ENCODE results near the gene SLC7A10. TPM values are rescaled to one million over a fixed set of nuclear protein-coding genes. Genes with fewer than 3 reads are reported as not detected.

Gene SLC7A10
- total RNA-seq, 2 donors from 2014 or later: 0.78 to 5.3 TPM

DNA sequence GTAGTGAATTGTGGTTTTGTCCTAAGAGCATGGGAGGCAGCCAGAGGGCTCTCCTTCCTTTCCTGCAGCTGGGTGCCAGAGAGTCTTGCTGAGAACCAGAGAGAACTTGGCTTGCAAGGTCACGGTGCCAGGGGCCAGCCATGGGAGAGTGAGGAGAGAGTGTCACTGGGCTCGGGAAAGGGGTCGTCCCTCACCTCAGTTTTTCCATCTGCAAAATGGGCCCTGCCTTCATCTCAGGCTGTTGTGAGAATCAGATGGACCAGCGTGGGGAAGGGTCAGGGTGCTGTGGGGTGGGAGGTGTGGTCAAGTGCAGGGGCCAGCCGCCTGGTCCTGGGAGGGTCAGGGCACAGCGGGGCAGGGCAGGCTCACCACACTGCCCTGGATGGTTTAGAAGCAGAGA lies 24.2 kb downstream of the SLC7A10 start:
- DNase-seq (no peak), ATAC-seq (no peak)
- intact Hi-C loops (cut with DNase I): no loop called here

DNA sequence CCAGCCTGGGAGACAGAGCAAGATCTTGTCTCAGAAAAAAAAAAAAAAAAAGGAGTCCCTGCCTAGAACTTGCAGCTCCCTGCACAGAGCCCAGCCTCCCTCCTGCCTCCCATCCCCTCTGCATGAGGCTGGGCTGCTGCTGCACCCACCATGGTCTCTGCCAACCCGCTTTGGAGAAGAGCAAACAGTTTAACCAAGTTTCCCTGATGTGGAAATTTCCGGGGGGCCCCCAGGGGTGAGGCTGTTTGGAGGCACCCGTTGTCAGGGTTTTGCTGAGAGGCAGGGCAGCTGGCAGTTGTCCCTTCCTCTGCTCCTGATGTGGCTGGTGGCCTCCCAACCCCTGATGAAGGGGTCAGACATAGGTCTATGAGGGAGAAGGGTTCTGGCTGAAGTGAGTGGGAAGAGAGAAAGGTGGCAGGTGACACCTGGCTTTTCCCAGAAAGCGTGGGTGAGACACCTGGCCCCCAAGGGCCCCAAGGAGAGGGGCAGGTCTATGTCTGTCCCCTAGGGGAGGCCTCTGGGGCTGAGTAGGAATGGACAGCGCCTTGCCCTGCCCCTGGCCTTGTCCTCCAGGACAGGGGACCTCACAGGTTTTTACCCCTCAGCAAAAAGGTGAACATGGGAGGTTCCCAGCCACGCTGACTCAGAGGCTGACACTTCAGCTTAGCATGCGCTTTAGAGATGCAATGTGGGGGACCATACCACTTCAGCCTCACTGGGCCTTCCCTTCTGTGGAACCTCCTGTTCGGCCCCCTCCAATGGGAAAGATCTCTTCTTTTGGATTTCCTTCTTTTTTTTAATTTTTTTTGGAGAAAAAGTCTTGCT lies 26.0 kb downstream of the SLC7A10 start:
- Histone ChIP-seq H3K27me3 (no peaks in the 10 kb centered on the region), H3K27ac (no peak overlapping the region), H3K9me3 (no peaks in the 10 kb centered on the region), H3K36me3 (replicated peaks in 1 of 2; ENCODE audit: insufficient read depth in 1 of 2, low read depth in 2 of 2) (no peaks in the 10 kb centered on the region), H3K4me1 (peaks cover 14% of the 10 kb centered on the region), H3K4me3 (no peak overlapping the region)
- intact Hi-C loops (cut with DNase I): no loop called here
- 59 to 80% methylated on average over 7 to 8 of the region's 8 CpGs for WGBS, 2 donors
- ATAC-seq (no peak), DNase-seq (no peak)
- TF ChIP-seq, protein P1, sequence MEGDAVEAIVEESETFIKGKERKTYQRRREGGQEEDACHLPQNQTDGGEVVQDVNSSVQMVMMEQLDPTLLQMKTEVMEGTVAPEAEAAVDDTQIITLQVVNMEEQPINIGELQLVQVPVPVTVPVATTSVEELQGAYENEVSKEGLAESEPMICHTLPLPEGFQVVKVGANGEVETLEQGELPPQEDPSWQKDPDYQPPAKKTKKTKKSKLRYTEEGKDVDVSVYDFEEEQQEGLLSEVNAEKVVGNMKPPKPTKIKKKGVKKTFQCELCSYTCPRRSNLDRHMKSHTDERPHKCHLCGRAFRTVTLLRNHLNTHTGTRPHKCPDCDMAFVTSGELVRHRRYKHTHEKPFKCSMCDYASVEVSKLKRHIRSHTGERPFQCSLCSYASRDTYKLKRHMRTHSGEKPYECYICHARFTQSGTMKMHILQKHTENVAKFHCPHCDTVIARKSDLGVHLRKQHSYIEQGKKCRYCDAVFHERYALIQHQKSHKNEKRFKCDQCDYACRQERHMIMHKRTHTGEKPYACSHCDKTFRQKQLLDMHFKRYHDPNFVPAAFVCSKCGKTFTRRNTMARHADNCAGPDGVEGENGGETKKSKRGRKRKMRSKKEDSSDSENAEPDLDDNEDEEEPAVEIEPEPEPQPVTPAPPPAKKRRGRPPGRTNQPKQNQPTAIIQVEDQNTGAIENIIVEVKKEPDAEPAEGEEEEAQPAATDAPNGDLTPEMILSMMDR (IDR thresholded peaks at IDR 0.05): no peak
- no peak for TF ChIP-seq POLR2A (IDR thresholded peaks at IDR 0.05)

More for the DNA sequence above, 24.2 kb downstream of the SLC7A10 start:
- Histone ChIP-seq H3K36me3 (replicated peaks in 1 of 2; ENCODE audit: insufficient read depth in 1 of 2, low read depth in 2 of 2) (no peaks in the 10 kb centered on the region), H3K4me1 (no peaks in the 10 kb centered on the region), H3K9me3 (no peaks in the 10 kb centered on the region), H3K4me3 (no peak overlapping the region), H3K27me3 (no peaks in the 10 kb centered on the region), H3K27ac (no peak overlapping the region)
- TF ChIP-seq, protein P1 (IDR thresholded peaks at IDR 0.05): no peak
- no peak for TF ChIP-seq POLR2A (IDR thresholded peaks at IDR 0.05)
- WGBS, 2 donors: 87 to 91% methylated on average over 6 of the region's 6 CpGs

DNA sequence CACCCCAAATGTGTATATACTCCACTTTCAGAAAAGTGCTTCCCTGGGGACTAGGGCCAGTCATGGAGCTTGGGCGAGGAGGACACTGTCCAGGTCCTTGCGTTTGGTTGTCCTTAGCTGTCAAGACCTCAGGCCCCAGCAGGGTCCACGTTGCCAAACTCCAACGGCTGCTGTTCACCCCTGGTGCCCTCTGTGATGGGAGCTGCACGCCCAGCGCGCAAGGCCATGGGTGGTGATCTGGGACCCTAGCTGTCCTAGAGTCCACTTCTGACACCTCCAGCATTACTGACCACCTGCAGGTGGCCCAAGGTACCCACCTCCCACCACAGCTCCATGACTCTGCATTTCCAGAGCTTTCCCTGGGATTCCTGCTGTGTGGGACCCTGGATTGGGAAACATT lies 27.5 kb downstream of the SLC7A10 start:
- TF ChIP-seq, protein P1 (IDR thresholded peaks at IDR 0.05): no peak
- no peak for TF ChIP-seq POLR2A (IDR thresholded peaks at IDR 0.05)
- no peak overlapping the region for H3K4me3 ChIP-seq
- WGBS, 2 donors: 92 to 98% methylated on average over 7 of the region's 7 CpGs
- peaks cover 18% of the 10 kb centered on the region for H3K4me1 ChIP-seq
- ATAC-seq: no peak
- no peak for DNase-seq
- intact Hi-C loops (cut with DNase I): no loop called here
- no peak overlapping the region for H3K27ac ChIP-seq
- H3K36me3 ChIP-seq (replicated peaks in 1 of 2; ENCODE audit: insufficient read depth in 1 of 2, low read depth in 2 of 2): no peaks in the 10 kb centered on the region
- H3K9me3 ChIP-seq: no peaks in the 10 kb centered on the region
- no peaks in the 10 kb centered on the region for H3K27me3 ChIP-seq

DNA sequence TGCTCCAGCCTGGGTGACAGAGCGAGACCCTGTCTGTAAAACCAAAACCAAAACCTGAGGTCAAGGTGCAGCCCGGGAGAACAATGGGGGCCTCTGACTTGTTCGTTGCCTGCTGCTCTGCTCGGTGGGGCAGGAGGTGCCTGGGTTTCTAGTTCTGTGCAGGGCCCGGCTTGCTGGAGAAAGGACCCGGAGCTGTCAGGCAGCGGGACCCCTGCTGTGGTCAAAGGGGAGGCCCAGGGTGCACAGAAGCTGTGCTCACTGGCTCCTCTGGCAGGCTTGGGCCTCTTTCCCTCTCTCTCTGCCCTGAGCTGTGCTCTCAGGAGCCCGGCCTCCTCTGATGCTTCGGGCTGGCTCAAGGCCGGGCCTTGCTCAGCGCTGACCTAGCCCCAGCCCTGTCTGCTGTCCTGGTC lies 28.1 kb downstream of the SLC7A10 start:
- Histone ChIP-seq H3K4me1 (peaks cover 18% of the 10 kb centered on the region), H3K9me3 (no peaks in the 10 kb centered on the region), H3K4me3 (no peak overlapping the region), H3K27ac (no peak overlapping the region), H3K36me3 (replicated peaks in 1 of 2; ENCODE audit: insufficient read depth in 1 of 2, low read depth in 2 of 2) (no peaks in the 10 kb centered on the region), H3K27me3 (no peaks in the 10 kb centered on the region)
- WGBS, 2 donors: 89 to 96% methylated on average over 8 to 11 of the region's 11 CpGs
- TF ChIP-seq, protein P1 (IDR thresholded peaks at IDR 0.05): no peak
- no peak for TF ChIP-seq POLR2A (IDR thresholded peaks at IDR 0.05)
- intact Hi-C loops (cut with DNase I): no loop called here
- ATAC-seq (no peak), DNase-seq (no peak)
